Measurements from ENCODE around the gene PRDM2.

- TF ChIP-seq CTCF (conservative IDR thresholded peaks at IDR 0.05) (no peak), ZFX (IDR thresholded peaks at IDR 0.05) (no peak)
These were observed 101.2 kb downstream of the PRDM2 start for GRCh38 chr1:13801232-13801631.

Measured in C4-2B (cell line).